Measurements from ENCODE around the gene FNDC7.
"Not testable (repeated sequence)": the region's sequence is repeated elsewhere in the genome, so short reads cannot be mapped to it uniquely, and the experiment has no call there.

The FNDC7 gene

DNA sequence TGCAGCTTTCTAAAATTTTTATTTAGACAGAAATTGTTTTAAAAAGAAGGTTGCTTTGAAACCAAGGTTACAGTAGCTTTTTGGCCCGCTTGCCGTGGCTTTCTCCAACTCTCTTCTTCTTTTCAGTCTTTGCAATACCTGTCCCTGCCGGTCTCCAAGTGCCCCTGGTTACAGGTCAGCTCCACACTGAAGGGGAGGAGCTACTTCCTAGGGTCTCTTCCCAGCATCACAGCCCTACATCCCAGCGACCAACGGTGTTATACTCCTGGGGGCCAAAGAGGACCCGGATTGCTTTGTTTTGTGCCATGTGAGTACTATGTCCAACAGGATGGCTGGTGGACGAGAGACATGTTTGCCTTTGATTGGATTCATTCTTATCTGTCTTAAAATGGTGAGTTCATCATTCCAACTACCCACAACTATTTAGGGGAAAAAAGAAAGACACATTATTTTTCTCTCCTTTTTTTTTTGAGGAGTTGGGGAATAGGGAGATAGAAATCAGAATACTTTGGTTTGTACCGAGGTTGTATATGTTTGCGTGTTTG, at the start of gene FNDC7:
Gene FNDC7 (plus strand): TSS at position 303 of the 545 bp plus-strand sequence. CDS start 26 bp downstream, at position 329.
- no peak for DNase-seq

GRCh38 chr1:108663074-108663473, 49.6 kb upstream of the FNDC7 start:
- DNase-seq: no peak

DNA sequence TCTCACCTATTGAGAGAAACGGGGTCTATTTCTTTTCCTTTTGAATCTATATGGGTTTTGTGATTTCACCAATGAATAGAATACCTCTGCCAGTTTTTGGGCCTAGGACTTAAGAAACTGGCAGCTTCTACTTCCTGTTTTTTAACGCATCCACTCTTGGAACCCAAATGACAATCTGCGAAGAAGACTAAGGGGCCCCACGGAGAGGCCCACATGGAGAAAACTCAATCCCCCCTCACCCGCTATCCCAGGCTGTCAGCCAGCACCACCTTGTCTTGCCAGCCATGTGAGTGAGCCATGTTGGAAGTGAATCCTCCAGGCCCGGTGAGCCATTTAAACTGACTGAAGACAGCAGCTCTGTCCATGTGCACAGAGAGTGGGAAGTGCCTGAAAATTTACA, 48.2 kb upstream of the FNDC7 start:
- DNase-seq: no peak

- no peak for DNase-seq
These were observed 47.6 kb upstream of the FNDC7 start for GRCh38 chr1:108665067-108665466.

DNA sequence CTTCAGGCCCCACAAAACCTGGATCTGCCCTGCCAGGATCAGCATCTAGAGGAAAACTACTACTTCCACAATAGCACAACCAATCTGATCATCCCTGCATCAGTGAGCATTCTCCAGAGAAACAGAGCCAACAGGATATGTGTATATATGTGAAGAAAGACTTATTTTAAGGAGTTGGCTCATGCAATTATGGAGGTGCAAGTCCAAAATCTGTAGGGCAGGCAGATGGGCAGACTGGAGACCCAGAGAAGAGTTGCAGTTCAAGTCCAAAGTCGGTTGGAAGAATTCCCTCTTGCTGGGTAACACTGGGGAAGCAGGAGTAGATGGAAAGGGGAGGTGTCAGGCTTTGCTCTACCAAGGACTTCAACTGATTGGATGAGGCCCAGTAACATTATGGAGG, 46.9 kb upstream of the FNDC7 start:
- no peak for DNase-seq

DNA sequence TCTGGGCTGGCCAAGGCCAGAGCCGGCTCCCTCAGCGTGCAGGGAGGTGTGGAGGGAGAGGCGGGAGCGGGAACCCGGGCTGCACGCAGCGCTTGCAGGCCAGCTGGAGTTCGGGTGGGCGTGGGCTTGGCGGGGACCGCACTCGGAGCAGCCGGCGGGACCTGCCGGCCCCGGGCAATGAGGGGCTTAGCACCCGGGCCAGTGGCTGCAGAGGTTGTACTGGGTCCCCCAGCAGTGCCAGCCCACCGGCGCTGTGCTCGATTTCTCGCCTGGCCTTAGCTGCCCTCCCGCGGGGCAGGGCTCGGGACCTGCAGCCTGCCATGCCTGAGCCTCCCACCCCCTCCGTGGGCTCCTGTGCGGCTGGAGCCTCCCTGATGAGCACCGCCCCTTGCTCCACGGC, 45.3 kb upstream of the FNDC7 start:
- not testable (repeated sequence) for DNase-seq

DNA sequence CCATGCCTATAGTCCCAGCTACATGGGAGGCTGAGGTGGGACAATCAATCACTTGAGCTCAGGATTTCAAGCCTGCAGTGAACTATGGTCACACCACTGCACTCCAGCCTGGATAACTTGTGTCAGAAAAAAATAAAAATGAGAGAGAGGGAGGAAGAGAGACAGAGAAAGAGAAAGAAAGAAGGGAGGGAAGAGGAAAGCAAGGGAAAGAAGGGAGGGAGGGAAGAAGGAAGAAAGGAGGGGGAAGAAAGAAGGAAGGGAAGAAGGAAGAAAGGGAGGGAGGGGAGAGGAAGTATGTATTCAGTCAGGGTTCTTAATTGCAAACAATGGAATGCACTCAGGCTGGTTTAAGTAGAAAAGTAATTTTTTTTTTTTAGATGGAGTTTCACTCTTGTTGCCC, 43.9 kb upstream of the FNDC7 start:
- no peak for DNase-seq

DNA sequence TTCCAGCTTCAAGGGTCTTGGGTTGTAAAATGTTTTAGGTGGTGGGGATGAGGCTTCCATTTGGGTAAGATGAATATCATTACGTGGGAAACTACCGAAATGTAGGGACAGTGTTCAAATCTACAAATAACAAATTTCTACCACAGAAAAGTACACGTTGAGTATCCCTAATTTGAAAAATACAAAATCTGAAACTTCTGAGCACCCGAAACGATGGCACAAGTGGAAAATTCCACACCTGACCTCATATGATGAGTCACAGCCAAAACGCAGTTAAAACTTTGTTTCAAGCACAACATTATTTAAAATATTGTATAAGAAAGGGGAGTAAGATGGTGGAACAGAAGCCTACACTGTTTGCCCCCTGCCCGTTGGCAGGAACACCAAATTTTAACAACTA, 43.0 kb upstream of the FNDC7 start:
- DNase-seq: no peak

GRCh38 chr1:108670131-108670773, 42.5 kb upstream of the FNDC7 start:
- no peak for DNase-seq

GRCh38 chr1:108671143-108671542, 41.6 kb upstream of the FNDC7 start:
- no peak for DNase-seq

GRCh38 chr1:108678706-108679105, 34.0 kb upstream of the FNDC7 start:
- no peak for DNase-seq

GRCh38 chr1:108679586-108680213, 33.0 kb upstream of the FNDC7 start:
- no peak for DNase-seq

DNA sequence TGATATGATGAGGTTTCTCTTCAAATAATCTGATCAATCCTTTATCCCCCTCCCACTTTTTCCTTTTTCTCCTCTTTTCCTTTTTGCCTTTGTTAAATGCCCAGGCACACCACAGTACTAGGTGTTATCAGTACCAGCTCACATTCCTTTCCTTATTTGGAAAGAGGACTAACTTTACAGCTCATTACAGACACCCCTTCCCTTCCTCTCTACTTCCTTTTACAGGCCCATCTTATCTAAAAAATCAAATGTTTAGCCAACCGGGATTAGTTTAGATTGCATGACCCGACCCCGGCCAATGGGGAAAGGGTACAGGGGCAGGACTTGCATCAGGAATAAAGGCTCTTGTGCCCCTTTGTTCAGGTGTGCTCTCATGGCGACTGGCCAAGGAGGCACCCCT, 31.0 kb upstream of the FNDC7 start:
- DNase-seq: not testable (repeated sequence)

GRCh38 chr1:108685529-108685928, 27.2 kb upstream of the FNDC7 start:
- DNase-seq: no peak

- no peak for DNase-seq
These were observed 25.9 kb upstream of the FNDC7 start for GRCh38 chr1:108686614-108687313.

DNA sequence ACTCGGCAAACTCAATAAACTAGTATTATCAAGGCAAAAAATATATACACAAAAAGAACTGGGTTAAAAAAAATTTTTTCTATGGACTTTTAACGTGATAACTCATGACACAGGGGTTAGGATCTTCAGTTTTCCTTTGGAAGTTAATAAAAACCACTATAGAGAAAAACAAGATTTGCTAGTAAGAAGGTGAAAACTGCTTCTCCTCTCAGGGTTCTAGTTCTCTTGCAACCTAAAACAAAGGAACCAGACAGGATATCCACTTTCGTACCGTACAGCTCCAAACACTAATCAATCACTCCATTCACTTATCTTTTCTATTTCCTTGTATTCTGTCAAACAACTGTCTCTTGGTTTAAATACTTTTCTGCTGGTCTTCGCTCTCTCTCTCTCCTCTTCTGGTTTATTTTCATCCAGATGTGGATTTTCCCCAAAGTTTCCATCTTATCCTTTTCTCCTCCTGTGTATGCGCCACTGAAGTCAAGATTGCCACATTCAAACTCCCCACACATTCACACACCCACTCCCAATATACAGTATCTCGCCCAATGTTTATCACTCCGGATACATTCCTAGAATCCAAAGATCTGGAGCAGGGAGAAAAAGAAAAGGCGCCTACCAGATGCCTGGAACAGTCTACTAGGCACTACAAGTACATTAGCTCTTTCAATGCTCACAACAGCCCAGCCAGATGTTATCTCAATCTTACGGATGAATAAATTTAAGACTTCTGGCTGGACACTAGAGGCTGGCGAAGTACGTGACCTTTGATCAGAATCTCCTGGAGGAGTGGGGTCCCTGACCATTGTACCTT, 21.4 kb upstream of the FNDC7 start:
- no peak for DNase-seq

- DNase-seq: peak; percentile 91
These were observed 20.6 kb upstream of the FNDC7 start, which contains the start of gene PRPF38B for GRCh38 chr1:108691942-108692723. TSS of gene PRPF38B (plus strand) at chr1:108692310. CDS start at chr1:108692592, 282 bp downstream.

GRCh38 chr1:108692724-108693655, 19.7 kb upstream of the FNDC7 start:
- DNase-seq: peak; percentile 84

DNA sequence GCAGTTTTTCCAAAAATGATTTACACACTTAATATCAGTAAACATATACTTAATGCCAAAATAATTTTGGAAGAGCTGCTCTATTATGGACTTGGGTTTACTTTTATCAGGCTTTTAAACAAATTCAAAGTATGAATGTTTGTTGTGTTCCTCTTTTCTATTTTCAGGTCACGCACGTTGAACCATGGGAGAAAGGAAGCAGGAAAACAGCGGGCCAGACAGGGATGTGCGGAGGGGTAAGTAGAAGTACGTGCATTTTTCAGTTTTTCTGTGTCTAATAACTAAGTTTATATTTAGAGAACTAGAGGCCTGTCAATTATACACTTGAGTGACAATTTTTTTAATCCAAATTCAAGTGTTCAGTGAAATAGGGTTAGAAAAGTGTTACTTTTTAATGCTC, 17.2 kb upstream of the FNDC7 start:
- no peak for DNase-seq

- DNase-seq: no peak
These were observed 13.1 kb upstream of the FNDC7 start for GRCh38 chr1:108699375-108700332.

All from CD4-positive, alpha-beta T cell treated with Interferon gamma for 1 hour (primary cell).